ENCODE data around the gene ZNF782. TPM values are rescaled to one million over a fixed set of nuclear protein-coding genes. Genes with fewer than 3 reads are reported as not detected.
"Not testable (repeated sequence)": the region's sequence is repeated elsewhere in the genome, so short reads cannot be mapped to it uniquely, and the experiment has no call there.

The ZNF782 gene
- polyA plus RNA-seq, 4 donors: 1.2 to 8.0 (median 1.7) TPM

DNA sequence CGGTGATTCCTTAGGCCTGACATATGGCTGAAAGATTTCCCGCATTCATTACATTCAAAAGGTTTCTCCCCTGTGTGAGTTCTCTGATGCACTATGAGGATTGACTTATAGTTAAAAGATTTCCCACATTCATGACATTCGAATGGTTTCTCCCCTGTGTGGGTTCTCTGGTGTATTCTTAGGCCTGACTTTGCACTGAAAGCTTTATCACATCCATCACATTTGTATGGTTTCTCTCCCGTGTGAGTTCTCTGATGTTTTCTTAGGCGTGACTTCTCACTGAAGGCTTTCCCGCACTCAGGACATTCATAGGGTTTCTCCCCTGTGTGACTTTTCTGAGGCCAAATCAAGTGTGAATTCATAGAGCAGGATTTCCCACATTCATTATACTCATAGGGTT, 35.8 kb downstream of the ZNF782 start:
- peaks cover 0 to 50% of the 10 kb centered on the region in 2 donors for H3K9me3 ChIP-seq (ENCODE audit: control insufficient read depth in 2 of 2, insufficient read depth in 1 of 2, low read depth in 1 of 2, low read length in 1 of 2)
- WGBS, 3 donors: 96 to 99% (median 97%) methylated on average over 6 of the region's 6 CpGs
- peaks cover 0 to 2% (median 0%) of the 10 kb centered on the region in 3 donors for H3K27me3 ChIP-seq (ENCODE audit: control insufficient read depth in 3 of 3, insufficient read depth in 3 of 3, low read length in 3 of 3)
- H3K4me1 ChIP-seq (ENCODE audit: control insufficient read depth in 3 of 3, insufficient read depth in 2 of 3, low read depth in 1 of 3, low read length in 2 of 3): no peaks in the 10 kb centered on the region
- DNase-seq (no peak), FAIRE-seq (no peak)
- no peak overlapping the region for H3K4me3 ChIP-seq (ENCODE audit: low read depth in 1 of 3, low read length in 3 of 3)
- peaks cover 6 to 15% (median 7%) of the 10 kb centered on the region in 3 donors for H3K36me3 ChIP-seq (ENCODE audit: control insufficient read depth in 3 of 3, insufficient read depth in 2 of 3, low read depth in 1 of 3, low read length in 3 of 3)
- no peak overlapping the region for H3K27ac ChIP-seq (ENCODE audit: low read depth in 1 of 3, low read length in 2 of 3)

DNA sequence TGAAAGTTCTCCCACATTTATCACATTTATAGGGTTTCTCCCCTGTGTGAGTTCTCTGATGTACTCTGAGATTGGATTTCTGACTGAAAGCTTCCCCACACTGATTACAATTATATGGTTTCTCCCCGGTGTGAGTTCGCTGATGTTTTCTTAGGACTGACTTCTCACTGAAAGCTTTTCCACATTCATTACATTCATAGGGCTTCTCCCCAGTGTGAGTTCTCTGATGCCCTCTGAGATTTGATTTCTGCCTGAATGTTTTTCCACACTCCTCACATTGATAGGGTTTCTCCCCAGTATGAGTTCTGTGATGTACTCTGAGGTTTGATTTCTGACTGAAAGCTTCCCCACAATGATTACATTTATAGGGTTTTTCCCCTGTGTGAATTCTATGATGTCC, 36.3 kb downstream of the ZNF782 start:
- H3K36me3 ChIP-seq (ENCODE audit: control insufficient read depth in 3 of 3, insufficient read depth in 2 of 3, low read depth in 1 of 3, low read length in 3 of 3): peaks cover 4 to 13% (median 7%) of the 10 kb centered on the region in 3 donors
- H3K27me3 ChIP-seq (ENCODE audit: control insufficient read depth in 3 of 3, insufficient read depth in 3 of 3, low read length in 3 of 3): peaks cover 0 to 2% (median 0%) of the 10 kb centered on the region in 3 donors
- no peak for DNase-seq
- FAIRE-seq: no peak
- WGBS, 3 donors: 97 to 98% (median 98%) methylated on average over 2 of the region's 2 CpGs
- H3K4me1 ChIP-seq (ENCODE audit: control insufficient read depth in 3 of 3, insufficient read depth in 2 of 3, low read depth in 1 of 3, low read length in 2 of 3): no peaks in the 10 kb centered on the region
- no peak overlapping the region for H3K4me3 ChIP-seq (ENCODE audit: low read depth in 1 of 3, low read length in 3 of 3)
- peaks cover 0 to 50% of the 10 kb centered on the region in 2 donors for H3K9me3 ChIP-seq (ENCODE audit: control insufficient read depth in 2 of 2, insufficient read depth in 1 of 2, low read depth in 1 of 2, low read length in 1 of 2)
- no peak overlapping the region for H3K27ac ChIP-seq (ENCODE audit: low read depth in 1 of 3, low read length in 2 of 3)

DNA sequence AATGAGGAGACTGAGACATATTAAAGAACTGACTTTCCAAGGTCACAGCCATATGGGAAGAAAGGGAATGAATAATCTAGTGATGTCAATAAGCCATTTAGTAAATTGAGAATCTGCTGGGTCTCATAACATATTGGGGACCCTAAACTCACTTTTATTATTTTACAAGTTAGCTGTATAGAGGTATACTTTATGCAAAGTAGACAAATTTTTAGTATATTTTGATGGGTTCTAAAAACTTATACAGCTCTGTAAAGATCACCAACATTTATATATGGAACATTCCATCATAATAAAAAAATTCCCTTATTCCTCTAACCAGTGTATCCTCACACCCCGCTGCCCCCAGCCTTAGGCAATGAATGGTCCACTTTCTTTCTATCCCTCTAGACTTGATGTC, 40.7 kb downstream of the ZNF782 start:
- peaks cover 0 to 2% (median 0%) of the 10 kb centered on the region in 3 donors for H3K27me3 ChIP-seq (ENCODE audit: control insufficient read depth in 3 of 3, insufficient read depth in 3 of 3, low read length in 3 of 3)
- H3K4me1 ChIP-seq (ENCODE audit: control insufficient read depth in 3 of 3, insufficient read depth in 2 of 3, low read depth in 1 of 3, low read length in 2 of 3): no peaks in the 10 kb centered on the region
- peaks cover 0 to 5% (median 0%) of the 10 kb centered on the region in 3 donors for H3K36me3 ChIP-seq (ENCODE audit: control insufficient read depth in 3 of 3, insufficient read depth in 2 of 3, low read depth in 1 of 3, low read length in 3 of 3)
- H3K27ac ChIP-seq (ENCODE audit: low read depth in 1 of 3, low read length in 2 of 3): no peak overlapping the region
- no peak for DNase-seq
- 96 to 99% (median 96%) methylated on average over 1 of the region's 1 CpG for WGBS, 3 donors
- H3K9me3 ChIP-seq (ENCODE audit: control insufficient read depth in 2 of 2, insufficient read depth in 1 of 2, low read depth in 1 of 2, low read length in 1 of 2): peaks cover 1 to 62% of the 10 kb centered on the region in 2 donors
- H3K4me3 ChIP-seq (ENCODE audit: low read depth in 1 of 3, low read length in 3 of 3): no peak overlapping the region
- no peak for FAIRE-seq

DNA sequence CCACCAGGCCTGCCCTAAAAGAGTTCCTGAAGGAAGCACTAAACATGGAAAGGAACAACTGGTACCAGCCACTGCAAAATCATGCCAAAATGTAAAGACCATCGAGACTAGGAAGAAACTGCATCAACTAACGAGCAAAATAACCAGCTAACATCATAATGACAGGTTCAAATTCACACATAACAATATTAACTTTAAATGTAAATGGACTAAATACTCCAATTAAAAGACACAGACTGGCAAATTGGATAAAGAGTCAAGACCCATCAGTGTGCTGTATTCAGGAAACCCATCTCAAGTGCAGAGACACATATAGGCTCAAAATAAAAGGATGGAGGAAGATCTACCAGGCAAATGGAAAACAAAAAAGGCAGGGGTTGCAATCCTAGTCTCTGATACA, 55.4 kb downstream of the ZNF782 start:
- Histone ChIP-seq H3K36me3 (ENCODE audit: control insufficient read depth in 3 of 3, insufficient read depth in 2 of 3, low read depth in 1 of 3, low read length in 3 of 3) (peaks cover 4 to 16% (median 4%) of the 10 kb centered on the region in 3 donors), H3K9me3 (ENCODE audit: control insufficient read depth in 2 of 2, insufficient read depth in 1 of 2, low read depth in 1 of 2, low read length in 1 of 2) (peaks cover 12 to 33% of the 10 kb centered on the region in 2 donors)
- H3K4me3 ChIP-seq (ENCODE audit: low read depth in 1 of 3, low read length in 3 of 3); FAIRE-seq; H3K27me3 ChIP-seq (ENCODE audit: control insufficient read depth in 3 of 3, insufficient read depth in 3 of 3, low read length in 3 of 3); DNase-seq; H3K27ac ChIP-seq (ENCODE audit: low read depth in 1 of 3, low read length in 2 of 3); H3K4me1 ChIP-seq (ENCODE audit: control insufficient read depth in 3 of 3, insufficient read depth in 2 of 3, low read depth in 1 of 3, low read length in 2 of 3): not testable (repeated sequence)
- no CpG with 5 or more reads among the region's 2 CpGs for WGBS, 3 donors

- 97 to 98% (median 97%) methylated on average over 3 of the region's 3 CpGs for WGBS, 3 donors
- FAIRE-seq (no peak), DNase-seq (no peak)
- H3K4me3 ChIP-seq (ENCODE audit: low read depth in 1 of 3, low read length in 3 of 3): no peak overlapping the region
- H3K27ac ChIP-seq (ENCODE audit: low read depth in 1 of 3, low read length in 2 of 3): no peak overlapping the region
- H3K36me3 ChIP-seq (ENCODE audit: control insufficient read depth in 3 of 3, insufficient read depth in 2 of 3, low read depth in 1 of 3, low read length in 3 of 3): no peaks in the 10 kb centered on the region
- no peaks in the 10 kb centered on the region for H3K4me1 ChIP-seq (ENCODE audit: control insufficient read depth in 3 of 3, insufficient read depth in 2 of 3, low read depth in 1 of 3, low read length in 2 of 3)
- H3K9me3 ChIP-seq (ENCODE audit: control insufficient read depth in 2 of 2, insufficient read depth in 1 of 2, low read depth in 1 of 2, low read length in 1 of 2): peaks cover 0 to 34% of the 10 kb centered on the region in 2 donors
- no peaks in the 10 kb centered on the region for H3K27me3 ChIP-seq (ENCODE audit: control insufficient read depth in 3 of 3, insufficient read depth in 3 of 3, low read length in 3 of 3)
Measured at GRCh38 chr9:96784021-96784420, 70.3 kb downstream of the ZNF782 start.

DNA sequence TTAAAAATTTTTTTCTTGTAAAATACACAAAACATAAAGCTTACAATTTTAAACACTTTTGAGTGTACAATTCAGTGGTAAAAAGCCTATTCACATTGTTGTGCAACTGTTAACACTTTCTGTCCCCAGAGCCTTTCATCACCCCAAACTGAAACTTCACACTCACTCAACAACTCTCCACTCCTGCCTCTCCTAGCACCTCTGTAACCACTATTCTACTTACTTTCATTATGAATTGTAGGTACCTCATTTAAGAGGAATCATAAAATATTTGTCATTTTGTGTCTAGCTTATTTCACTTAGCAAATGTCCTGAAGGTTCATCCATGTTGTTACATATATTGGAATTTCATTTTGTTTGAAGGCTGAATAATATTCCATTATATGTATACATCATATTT, 72.1 kb downstream of the ZNF782 start:
- Histone ChIP-seq H3K27ac (ENCODE audit: low read depth in 1 of 3, low read length in 2 of 3) (no peak overlapping the region), H3K36me3 (ENCODE audit: control insufficient read depth in 3 of 3, insufficient read depth in 2 of 3, low read depth in 1 of 3, low read length in 3 of 3) (no peaks in the 10 kb centered on the region), H3K4me1 (ENCODE audit: control insufficient read depth in 3 of 3, insufficient read depth in 2 of 3, low read depth in 1 of 3, low read length in 2 of 3) (peaks cover 0 to under 1% (median 0%) of the 10 kb centered on the region in 3 donors), H3K27me3 (ENCODE audit: control insufficient read depth in 3 of 3, insufficient read depth in 3 of 3, low read length in 3 of 3) (no peaks in the 10 kb centered on the region), H3K9me3 (ENCODE audit: control insufficient read depth in 2 of 2, insufficient read depth in 1 of 2, low read depth in 1 of 2, low read length in 1 of 2) (peaks cover 0 to 20% of the 10 kb centered on the region in 2 donors), H3K4me3 (ENCODE audit: low read depth in 1 of 3, low read length in 3 of 3) (no peak overlapping the region)
- DNase-seq (no peak), FAIRE-seq (no peak)

DNA sequence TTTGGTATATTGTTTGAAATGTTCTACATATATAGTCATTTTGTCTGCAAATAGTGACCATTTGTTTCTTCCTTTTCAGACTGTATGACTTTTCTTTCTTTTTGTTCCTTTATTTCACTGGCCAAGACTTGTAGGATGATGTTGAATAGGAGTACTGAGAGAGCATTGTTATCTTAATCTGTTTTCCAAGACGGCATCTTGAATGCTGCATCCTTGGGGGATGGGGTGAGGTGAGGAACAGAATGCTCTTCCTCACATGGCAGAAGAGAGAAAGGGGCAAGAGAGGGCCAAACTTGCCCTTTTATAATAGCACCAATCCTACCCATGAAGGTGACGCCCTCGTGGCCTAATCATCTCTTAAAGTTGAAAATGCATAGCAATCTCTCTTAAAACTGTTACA, 72.8 kb downstream of the ZNF782 start:
- WGBS, 3 donors: 73 to 92% (median 83%) methylated on average over 3 of the region's 3 CpGs
- FAIRE-seq: no peak
- Histone ChIP-seq H3K36me3 (ENCODE audit: control insufficient read depth in 3 of 3, insufficient read depth in 2 of 3, low read depth in 1 of 3, low read length in 3 of 3) (no peaks in the 10 kb centered on the region), H3K27me3 (ENCODE audit: control insufficient read depth in 3 of 3, insufficient read depth in 3 of 3, low read length in 3 of 3) (no peaks in the 10 kb centered on the region), H3K4me3 (ENCODE audit: low read depth in 1 of 3, low read length in 3 of 3) (no peak overlapping the region), H3K27ac (ENCODE audit: low read depth in 1 of 3, low read length in 2 of 3) (no peak overlapping the region), H3K4me1 (ENCODE audit: control insufficient read depth in 3 of 3, insufficient read depth in 2 of 3, low read depth in 1 of 3, low read length in 2 of 3) (peaks cover 0 to 3% (median 0%) of the 10 kb centered on the region in 3 donors), H3K9me3 (ENCODE audit: control insufficient read depth in 2 of 2, insufficient read depth in 1 of 2, low read depth in 1 of 2, low read length in 1 of 2) (peaks cover 0 to 15% of the 10 kb centered on the region in 2 donors)
- no peak for DNase-seq

DNA sequence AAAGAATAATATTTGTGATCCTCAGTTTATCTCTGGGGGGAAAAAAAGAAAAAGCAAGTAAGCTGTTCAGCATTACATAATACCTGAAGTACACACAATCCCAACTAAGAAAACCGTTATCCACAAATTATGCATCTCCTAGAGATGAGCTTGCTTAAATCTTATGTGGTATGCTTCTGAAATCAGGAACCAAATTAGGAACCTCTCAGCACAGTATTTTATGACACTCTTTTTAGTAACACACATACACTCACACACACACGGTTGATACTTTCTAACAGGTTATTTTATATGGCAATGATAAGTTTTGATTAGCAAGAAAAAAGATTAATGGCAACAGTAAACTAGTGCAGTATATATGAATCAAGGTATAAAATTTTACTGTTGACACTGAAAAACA, 75.2 kb downstream of the ZNF782 start:
- Histone ChIP-seq H3K36me3 (ENCODE audit: control insufficient read depth in 3 of 3, insufficient read depth in 2 of 3, low read depth in 1 of 3, low read length in 3 of 3) (peaks cover under 1 to 12% (median 8%) of the 10 kb centered on the region in 3 donors), H3K4me1 (ENCODE audit: control insufficient read depth in 3 of 3, insufficient read depth in 2 of 3, low read depth in 1 of 3, low read length in 2 of 3) (peaks cover 0 to 3% (median 0%) of the 10 kb centered on the region in 3 donors), H3K9me3 (ENCODE audit: control insufficient read depth in 2 of 2, insufficient read depth in 1 of 2, low read depth in 1 of 2, low read length in 1 of 2) (peaks cover 0 to 3% of the 10 kb centered on the region in 2 donors), H3K4me3 (ENCODE audit: low read depth in 1 of 3, low read length in 3 of 3) (no peak overlapping the region), H3K27me3 (ENCODE audit: control insufficient read depth in 3 of 3, insufficient read depth in 3 of 3, low read length in 3 of 3) (no peaks in the 10 kb centered on the region), H3K27ac (ENCODE audit: low read depth in 1 of 3, low read length in 2 of 3) (no peak overlapping the region)
- FAIRE-seq (no peak), DNase-seq (no peak)
- 34 to 51% (median 38%) methylated on average over 2 of the region's 2 CpGs for WGBS, 3 donors

GRCh38 chr9:96777426-96777864, 76.9 kb downstream of the ZNF782 start:
- Histone ChIP-seq H3K4me3 (ENCODE audit: low read depth in 1 of 3, low read length in 3 of 3) (peak overlapping the region; percentile 74 to 92 (median 79)), H3K27ac (ENCODE audit: low read depth in 1 of 3, low read length in 2 of 3) (peak overlapping the region; percentile 30 to 92 (median 71)), H3K27me3 (ENCODE audit: control insufficient read depth in 3 of 3, insufficient read depth in 3 of 3, low read length in 3 of 3) (no peaks in the 10 kb centered on the region), H3K36me3 (ENCODE audit: control insufficient read depth in 3 of 3, insufficient read depth in 2 of 3, low read depth in 1 of 3, low read length in 3 of 3) (peaks cover 3 to 14% (median 11%) of the 10 kb centered on the region in 3 donors), H3K4me1 (ENCODE audit: control insufficient read depth in 3 of 3, insufficient read depth in 2 of 3, low read depth in 1 of 3, low read length in 2 of 3) (peaks cover 0 to 3% (median 0%) of the 10 kb centered on the region in 3 donors), H3K9me3 (ENCODE audit: control insufficient read depth in 2 of 2, insufficient read depth in 1 of 2, low read depth in 1 of 2, low read length in 1 of 2) (no peaks in the 10 kb centered on the region)
- no peak for DNase-seq
- WGBS, 3 donors: 3 to 7% (median 6%) methylated on average over 23 of the region's 23 CpGs
- FAIRE-seq: no peak

Measured in small intestine (tissue), 7 donors.